ENCODE measurements around the gene CCDC127. TPM values are rescaled to one million over a fixed set of nuclear protein-coding genes. Genes with fewer than 3 reads are reported as not detected.

Gene CCDC127
- total and polyA plus RNA-seq, 2 donors (not counting 1 experiment from before 2014, with no cell fraction given): 1.4 to 8.7 TPM

DNA sequence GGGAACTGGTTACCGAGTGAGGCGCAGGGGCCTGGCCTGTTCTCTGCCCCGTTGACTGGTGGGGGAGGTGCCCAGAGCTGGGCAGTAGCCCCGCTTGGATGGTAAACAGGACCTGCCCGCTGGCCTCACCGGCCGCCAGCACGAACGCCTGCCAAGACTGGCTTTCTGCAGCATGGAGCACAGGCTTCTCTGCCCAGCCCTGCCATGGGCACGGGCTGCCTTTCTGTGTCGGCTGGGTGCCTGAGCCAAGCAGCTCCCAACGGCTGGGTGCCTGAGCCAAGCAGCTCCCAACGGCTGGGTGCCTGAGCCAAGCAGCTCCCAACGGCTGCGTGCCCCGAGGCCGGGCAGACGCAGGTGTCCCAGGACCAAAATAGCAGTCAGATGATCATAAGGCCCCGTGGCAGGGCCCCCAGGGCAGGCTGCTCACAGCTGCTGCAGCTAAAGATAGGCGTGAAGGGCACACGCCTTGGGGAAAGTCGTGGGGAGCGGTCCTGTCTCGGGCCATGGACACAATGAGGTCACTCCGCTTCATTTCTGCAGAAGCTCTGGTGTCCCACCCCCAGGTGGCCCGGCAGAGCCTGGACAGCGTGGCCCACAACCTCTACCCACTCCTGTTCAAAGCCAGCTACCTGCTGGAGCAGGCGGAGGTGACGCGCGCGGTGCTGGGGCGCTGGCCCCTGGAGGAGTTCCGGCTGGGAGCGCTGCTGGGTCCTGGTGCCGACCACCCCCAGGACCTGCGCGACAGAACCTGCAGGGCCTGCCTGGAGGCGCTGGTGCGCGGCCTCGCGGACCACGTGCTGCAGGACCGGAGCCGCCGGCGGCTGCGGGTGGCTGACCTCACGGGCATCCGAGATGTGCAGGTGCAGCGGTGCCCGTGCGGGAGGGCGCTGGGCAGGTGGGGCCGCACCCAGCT, 26.7 kb downstream of the CCDC127 start, which contains the start of gene LRRC14B:
Gene LRRC14B, plus strand, starts transcription at position 460 of the 913 bp plus-strand sequence. Its CDS starts 44 bp downstream, at position 504.
- peak within 1 kb of the TSS; percentile 23 for H3K9ac ChIP-seq (ENCODE audit: low read length)
- ATAC-seq (ENCODE audit: low read depth) (no peak), DNase-seq (peak; percentile 32)
- ChIA-PET CTCF (interaction anchor here (1.1 kb wide), 1 partner anchor 235 kb away, joined by 3 read pairs; no protein-coding TSS in a partner anchor), POLR2A (no interaction called here)
- no peaks in the 10 kb centered on the region for H3K9me3 ChIP-seq (ENCODE audit: control extremely low read depth in 1 of 3, control insufficient read depth in 2 of 3, insufficient read depth in 1 of 3, low read length in 2 of 3)
- peaks cover 16 to 19% of the 10 kb centered on the region in 2 donors for H3K4me1 ChIP-seq (ENCODE audit: control insufficient read depth in 2 of 2, insufficient read depth in 2 of 2, low read length in 2 of 2)
- 12% methylated on average over 56 of the region's 56 CpGs for WGBS (ENCODE audit: insufficient coverage)
- peak within 1 kb of the TSS in 3 of 5 experiments; percentile 13 to 31 (median 18) for H3K4me3 ChIP-seq (ENCODE audit: control extremely low read depth in 1 of 5, extremely low read depth in 1 of 5, insufficient read depth in 1 of 5, low read depth in 2 of 5, low read length in 4 of 5)
- intact Hi-C loops (cut with micrococcal nuclease): no loop called here
- H2AFZ ChIP-seq (ENCODE audit: insufficient read depth, low read depth, low read length, poor library complexity, severe bottlenecking): peak within 1 kb of the TSS; percentile 54
- no peaks in the 10 kb centered on the region for H3K79me2 ChIP-seq (ENCODE audit: control insufficient read depth, insufficient read depth, low read length)
- Mint-ChIP-seq H3K27me3 (peaks cover 12% of the 10 kb centered on the region), H3K9me3 (ENCODE audit: insufficient read depth) (no peaks in the 10 kb centered on the region), H3K27ac (no peak within 1 kb of the TSS), H3K4me1 (peaks cover 21% of the 10 kb centered on the region), H3K4me3 (peak within 1 kb of the TSS; percentile 39)
- peaks cover 0 to 29% (median 2%) of the 10 kb centered on the region in 4 experiments for H3K27me3 ChIP-seq (replicated peaks in 1 of 4; ENCODE audit: control extremely low read depth in 1 of 4, control insufficient read depth in 3 of 4, insufficient read depth in 4 of 4, low read length in 3 of 4)
- TF ChIP-seq CTCF (IDR thresholded peaks at IDR 0.05) (no peak), EZH2 (IDR thresholded peaks at IDR 0.05; ENCODE audit: borderline replicate concordance, insufficient read depth, low read depth, low read length, poor library complexity, severe bottlenecking) (no peak)
- H3K27ac ChIP-seq (ENCODE audit: low read length in 2 of 2): no peak within 1 kb of the TSS
- no peaks in the 10 kb centered on the region for H4K20me1 ChIP-seq (ENCODE audit: control insufficient read depth, insufficient read depth, low read length, poor library complexity, severe bottlenecking)
- peak within 1 kb of the TSS; percentile 75 for H3K4me2 ChIP-seq (replicated peaks; ENCODE audit: low read depth, low read length, poor library complexity, severe bottlenecking)
- H3K36me3 ChIP-seq (replicated peaks in 1 of 2; ENCODE audit: control extremely low read depth in 1 of 2, control insufficient read depth in 1 of 2, extremely low read depth in 1 of 2, insufficient read depth in 2 of 2, low read length in 1 of 2): no peaks in the 10 kb centered on the region
